ENCODE data around the gene KCTD15.

DNA sequence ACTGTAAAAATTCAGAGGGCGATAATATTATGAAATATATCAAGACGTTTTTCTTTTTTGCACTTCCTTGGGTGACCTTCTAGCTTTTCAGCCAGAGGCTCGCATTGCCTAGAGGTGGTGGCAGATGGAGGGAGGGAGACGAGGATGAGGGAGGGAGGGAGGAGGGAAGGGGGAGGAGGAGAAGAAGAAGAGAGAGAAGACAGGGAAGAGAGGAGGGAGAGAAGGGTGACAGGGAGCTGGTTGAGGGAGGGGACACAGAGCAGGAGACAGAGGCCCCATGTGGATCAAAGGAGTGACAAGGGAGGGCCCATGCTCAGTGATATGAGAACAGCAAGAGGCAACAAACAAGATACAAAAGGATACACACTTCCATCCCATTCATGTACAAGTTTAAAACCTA, 8.0 kb upstream of the KCTD15 start:
- TF ChIP-seq, protein P1, sequence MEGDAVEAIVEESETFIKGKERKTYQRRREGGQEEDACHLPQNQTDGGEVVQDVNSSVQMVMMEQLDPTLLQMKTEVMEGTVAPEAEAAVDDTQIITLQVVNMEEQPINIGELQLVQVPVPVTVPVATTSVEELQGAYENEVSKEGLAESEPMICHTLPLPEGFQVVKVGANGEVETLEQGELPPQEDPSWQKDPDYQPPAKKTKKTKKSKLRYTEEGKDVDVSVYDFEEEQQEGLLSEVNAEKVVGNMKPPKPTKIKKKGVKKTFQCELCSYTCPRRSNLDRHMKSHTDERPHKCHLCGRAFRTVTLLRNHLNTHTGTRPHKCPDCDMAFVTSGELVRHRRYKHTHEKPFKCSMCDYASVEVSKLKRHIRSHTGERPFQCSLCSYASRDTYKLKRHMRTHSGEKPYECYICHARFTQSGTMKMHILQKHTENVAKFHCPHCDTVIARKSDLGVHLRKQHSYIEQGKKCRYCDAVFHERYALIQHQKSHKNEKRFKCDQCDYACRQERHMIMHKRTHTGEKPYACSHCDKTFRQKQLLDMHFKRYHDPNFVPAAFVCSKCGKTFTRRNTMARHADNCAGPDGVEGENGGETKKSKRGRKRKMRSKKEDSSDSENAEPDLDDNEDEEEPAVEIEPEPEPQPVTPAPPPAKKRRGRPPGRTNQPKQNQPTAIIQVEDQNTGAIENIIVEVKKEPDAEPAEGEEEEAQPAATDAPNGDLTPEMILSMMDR (conservative IDR thresholded peaks at IDR 0.05; ENCODE audit: low read length) = no peak
- no peak for TF ChIP-seq EZH2phosphoT487 (IDR thresholded peaks at IDR 0.05; ENCODE audit: borderline replicate concordance, low read depth, low read length)
